Testis (tissue), 2 donors: Measurements from ENCODE around the gene OR11H12.
"Not testable (repeated sequence)": the region's sequence is repeated elsewhere in the genome, so short reads cannot be mapped to it uniquely, and the experiment has no call there.

ENCODE experiments used
- POLR2A ChIP-seq: fragments of 450-650 bp; IDR thresholded peaks from one replicate; pipeline ENCODE4 v1.6.1; 2017; ENCODE audit warnings: antibody characterized with exemption, mild to moderate bottlenecking, moderate library complexity
- TF ChIP-seq, protein P1 (sequence below), 3 experiments: fragments of 450-650 bp in 2 of 3; fragments of 200-600 bp in 1 of 3; sonication (generic) in 1 of 3; IDR thresholded peaks; one replicate each; pipeline ENCODE4 v1.5.1; 2016 to 2019; ENCODE audit warnings: antibody characterized with exemption in 3 of 3, mild to moderate bottlenecking in 2 of 3, moderate library complexity in 1 of 3

DNA sequence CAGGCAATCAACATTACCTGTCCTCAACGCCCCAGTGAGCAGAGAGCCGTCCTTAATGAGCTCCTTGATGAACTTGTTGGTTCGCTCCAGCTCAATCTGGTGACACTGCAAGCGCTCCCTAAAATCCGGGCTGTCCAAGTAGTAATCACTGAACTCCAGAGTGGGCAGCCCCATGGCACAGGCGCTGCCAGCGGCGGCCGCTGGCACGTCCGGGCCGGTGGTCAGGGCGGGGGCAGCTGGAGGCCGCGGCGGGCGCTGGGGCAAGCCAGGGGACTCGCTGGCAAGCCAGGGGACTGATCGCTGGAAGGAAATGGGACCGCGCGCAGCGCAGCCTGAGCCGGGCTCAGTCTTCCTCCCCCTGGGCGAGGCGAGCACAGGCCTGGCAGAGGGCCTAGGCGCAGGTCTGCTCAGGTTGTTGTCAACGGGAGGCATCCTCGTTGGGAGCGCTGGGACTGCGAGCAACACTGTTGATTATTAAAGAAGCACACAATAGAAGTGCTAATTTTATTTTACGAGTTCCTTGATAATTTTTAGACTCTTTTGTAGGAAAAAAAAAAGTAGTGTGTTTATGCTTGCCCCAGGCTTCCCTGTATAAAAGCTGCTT lies 25.8 kb downstream of the OR11H12 start:
- TF ChIP-seq, protein P1, sequence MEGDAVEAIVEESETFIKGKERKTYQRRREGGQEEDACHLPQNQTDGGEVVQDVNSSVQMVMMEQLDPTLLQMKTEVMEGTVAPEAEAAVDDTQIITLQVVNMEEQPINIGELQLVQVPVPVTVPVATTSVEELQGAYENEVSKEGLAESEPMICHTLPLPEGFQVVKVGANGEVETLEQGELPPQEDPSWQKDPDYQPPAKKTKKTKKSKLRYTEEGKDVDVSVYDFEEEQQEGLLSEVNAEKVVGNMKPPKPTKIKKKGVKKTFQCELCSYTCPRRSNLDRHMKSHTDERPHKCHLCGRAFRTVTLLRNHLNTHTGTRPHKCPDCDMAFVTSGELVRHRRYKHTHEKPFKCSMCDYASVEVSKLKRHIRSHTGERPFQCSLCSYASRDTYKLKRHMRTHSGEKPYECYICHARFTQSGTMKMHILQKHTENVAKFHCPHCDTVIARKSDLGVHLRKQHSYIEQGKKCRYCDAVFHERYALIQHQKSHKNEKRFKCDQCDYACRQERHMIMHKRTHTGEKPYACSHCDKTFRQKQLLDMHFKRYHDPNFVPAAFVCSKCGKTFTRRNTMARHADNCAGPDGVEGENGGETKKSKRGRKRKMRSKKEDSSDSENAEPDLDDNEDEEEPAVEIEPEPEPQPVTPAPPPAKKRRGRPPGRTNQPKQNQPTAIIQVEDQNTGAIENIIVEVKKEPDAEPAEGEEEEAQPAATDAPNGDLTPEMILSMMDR (IDR thresholded peaks at IDR 0.05): not testable (repeated sequence)
- TF ChIP-seq POLR2A: not testable (repeated sequence)
